ENCODE results near the gene POU2AF2.

GRCh38 chr11:111260811-111261210 is 15.3 kb downstream of the POU2AF2 start:
- TF ChIP-seq POLR2A (IDR thresholded peaks at IDR 0.05) (no peak), CTCF (IDR thresholded peaks at IDR 0.05) (no peak), EP300 (IDR thresholded peaks at IDR 0.05; ENCODE audit: low read depth) (no peak)

All from transverse colon (tissue), 3 donors.